GM21723 (cell line): ENCODE measurements around the gene VAV2.

ENCODE experiments used
- ATAC-seq: cut with Tn5 transposase; IDR thresholded peaks from one replicate; pipeline ENCODE4 v1.9.1; 2021; ENCODE audit warnings: mild to moderate bottlenecking, moderate library complexity; ENCODE audit not compliant: unreplicated experiment

VAV2 gene

GRCh38 chr9:133991964-133992779 is at the start of gene VAV2:
Gene VAV2 (minus strand): TSS chr9:133992324. CDS start chr9:133992278, 46 bp downstream.
- peak; percentile 54 for ATAC-seq

GRCh38 chr9:134041649-134041962 is 49.5 kb upstream of the VAV2 start:
- no peak for ATAC-seq

DNA sequence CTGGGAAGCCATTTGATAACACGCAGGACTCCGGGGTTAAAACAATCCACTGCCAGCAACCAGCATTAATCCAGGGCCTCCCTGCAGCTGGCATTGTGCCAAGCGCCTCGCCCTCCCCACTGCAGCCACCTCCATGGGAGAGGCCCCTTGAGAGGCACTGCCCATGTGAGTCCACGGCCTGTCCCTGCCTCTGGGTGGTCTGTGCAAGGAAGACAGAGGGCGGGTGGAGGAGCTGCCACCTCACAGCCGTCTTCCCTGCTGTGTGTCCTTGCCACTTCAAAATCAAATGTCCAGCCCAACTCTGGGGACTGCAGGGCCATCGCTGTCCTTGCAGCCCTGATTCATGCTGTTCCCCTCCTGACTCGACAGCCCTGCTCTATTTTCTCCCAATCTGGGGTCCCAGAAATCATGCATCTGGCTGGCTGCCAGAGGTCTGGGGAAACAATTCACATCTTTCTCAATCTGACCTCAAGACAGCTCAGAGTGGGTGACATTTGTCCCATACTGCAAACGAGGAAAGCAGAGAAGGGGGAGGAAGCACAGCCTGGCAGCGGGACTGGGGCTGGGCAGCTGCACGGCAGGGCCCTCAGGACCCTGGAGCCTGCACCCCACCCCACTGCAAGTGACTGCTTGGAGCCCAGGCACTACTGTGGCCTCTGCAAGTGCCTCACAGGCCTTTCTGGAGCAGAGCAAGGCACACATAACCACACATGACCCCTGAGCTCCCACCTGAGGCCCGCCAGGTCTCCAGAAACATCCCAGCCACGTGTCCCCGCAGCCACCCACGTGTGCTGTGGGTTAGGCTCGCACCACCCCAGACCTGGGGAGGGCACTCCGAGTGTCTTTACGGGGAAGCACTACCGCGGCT is 48.9 kb upstream of the VAV2 start:
- ATAC-seq, result no peak

- no peak for ATAC-seq
Measured at GRCh38 chr9:134040176-134040565, 48.0 kb upstream of the VAV2 start.

DNA sequence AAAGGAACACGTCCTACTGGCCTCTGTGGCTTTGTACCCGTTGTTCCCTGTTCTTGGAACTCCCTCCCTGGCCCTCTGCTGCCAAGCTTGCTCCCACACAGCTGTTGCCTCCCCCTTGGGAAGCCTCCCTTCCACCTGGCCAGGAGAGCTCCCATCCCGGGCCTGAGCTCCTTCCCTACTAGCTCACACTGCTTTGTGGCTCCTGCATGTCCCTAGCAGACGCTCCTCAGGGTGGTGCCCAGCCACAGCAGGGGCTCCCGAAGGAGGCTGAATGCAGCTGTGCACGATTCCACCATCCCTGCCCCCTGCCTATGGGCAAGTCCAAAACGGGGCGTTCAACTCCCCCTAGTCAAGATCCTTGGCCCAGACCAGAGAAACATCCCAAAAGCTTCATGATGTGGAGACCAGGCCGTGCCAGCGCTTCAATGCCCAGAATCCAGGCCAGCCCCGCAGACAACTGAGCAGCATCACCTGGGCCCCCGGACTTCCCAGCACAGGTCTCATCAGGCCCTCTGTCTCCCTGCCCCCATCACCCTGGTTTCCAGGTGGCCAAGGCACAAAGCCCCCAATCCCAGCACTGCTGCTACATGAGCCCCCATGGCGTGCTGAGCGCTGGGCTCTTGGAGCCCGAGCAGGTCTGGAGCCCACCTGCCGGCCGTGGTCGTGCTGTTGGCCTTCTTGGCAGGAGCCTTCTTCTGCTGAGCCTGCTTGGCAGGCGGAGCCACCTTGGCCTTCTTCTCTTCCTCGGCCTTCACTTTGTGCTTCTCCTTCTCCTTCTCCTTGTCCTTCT is 47.5 kb upstream of the VAV2 start:
- ATAC-seq, result no peak

- ATAC-seq, result no peak
Measured at GRCh38 chr9:134037641-134038040, 45.5 kb upstream of the VAV2 start.

GRCh38 chr9:134036130-134036529 is 44.0 kb upstream of the VAV2 start:
- ATAC-seq, result no peak

DNA sequence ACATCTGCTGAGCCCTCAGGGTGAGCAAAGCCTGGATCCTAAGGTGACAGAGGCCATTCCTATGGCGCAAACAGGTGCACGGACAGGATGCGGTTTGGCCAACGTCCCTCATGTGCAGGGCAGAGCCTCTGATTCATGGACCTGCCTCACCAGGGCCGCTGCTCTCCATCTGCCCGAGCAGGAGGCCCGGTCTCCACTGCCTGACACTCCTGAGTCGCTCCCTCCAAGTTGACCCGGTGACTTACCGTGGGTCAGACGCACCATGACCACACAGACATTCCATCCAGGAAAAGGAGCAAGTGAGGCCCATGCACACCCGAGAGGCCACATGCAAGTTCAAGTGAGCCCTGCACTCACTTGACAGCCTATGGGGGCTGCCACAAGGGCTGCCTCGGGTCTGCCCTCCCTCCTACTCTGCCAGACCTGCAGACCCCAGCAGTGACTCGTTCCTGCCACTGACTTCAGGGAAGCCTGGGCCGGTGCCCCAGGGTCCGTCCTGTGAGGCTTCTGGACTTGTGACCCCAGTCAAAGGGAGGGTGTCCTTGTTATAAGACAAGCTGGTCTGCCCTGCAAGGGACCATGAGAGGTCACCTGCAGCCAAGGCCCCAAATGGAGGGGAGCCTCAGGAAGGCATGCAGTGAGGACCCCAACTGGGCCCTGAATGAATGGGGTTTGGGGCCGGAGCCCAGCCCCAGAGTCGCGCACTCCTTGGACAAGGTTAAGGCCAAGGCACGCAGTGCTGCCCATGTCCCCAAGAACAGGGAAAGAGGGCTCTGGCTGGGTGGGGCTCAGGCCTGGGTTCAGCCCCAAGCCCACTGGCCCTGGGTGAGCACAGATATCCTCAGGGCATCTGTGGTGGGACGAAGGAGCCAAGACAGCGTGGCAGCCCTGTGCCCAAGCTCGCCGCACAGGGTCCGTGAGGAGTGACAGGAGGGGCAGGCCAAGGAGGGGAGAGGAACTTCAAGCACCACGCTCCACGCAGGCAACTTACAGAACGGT is 43.2 kb upstream of the VAV2 start:
- ATAC-seq, result no peak

- no peak for ATAC-seq
Measured at GRCh38 chr9:134034215-134035040, 42.3 kb upstream of the VAV2 start.

GRCh38 chr9:134033516-134034214 is 41.5 kb upstream of the VAV2 start:
- ATAC-seq, result no peak

DNA sequence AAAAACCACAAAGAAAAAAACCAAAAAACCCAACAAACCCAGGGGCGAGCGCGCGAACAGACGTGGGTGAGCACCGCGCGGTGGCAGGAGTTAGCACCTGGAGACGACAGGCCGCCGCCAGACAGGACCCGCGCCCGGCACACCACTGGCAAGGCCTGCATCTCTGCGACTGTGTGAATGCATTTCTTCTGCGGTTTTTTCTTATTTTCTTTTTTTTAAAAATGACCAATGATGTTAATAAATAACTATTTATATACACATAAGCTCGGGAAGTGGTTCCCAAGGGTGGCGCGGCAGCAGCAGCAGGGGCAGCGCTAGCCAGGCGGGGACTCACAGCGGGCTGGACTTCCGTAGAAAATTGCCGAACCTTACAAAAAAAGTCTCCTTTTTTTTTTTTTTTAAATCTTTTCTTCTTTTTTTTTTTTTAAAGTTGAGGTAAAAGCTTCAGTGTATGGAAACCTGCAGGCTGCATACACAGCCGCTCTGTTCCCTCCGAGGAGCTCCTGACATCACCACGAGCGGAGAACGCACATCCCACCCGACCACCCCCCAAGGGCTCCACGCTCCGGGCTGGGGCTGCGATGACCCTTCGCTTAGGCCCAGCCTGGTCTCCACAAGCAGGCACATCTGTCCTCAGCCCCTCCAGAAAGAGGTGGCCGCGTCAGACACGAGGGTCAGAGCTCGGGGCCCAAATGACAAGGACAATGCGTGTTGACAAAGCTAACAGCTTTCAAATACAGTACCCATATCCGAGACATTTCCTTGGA is 40.5 kb upstream of the VAV2 start:
- no peak for ATAC-seq

GRCh38 chr9:134031783-134032182 is 39.7 kb upstream of the VAV2 start:
- ATAC-seq, result no peak

- no peak for ATAC-seq
Measured at GRCh38 chr9:134030821-134031470, 38.8 kb upstream of the VAV2 start.

- no peak for ATAC-seq
Measured at GRCh38 chr9:134029248-134030226, 37.4 kb upstream of the VAV2 start.

- ATAC-seq, result no peak
Measured at GRCh38 chr9:134028575-134029247, 36.6 kb upstream of the VAV2 start.

GRCh38 chr9:134028076-134028475 is 36.0 kb upstream of the VAV2 start:
- no peak for ATAC-seq
